Raji (cell line): ENCODE data around the gene PANK3.

Experiments
- POLR2A ChIP-seq: IDR thresholded peaks from 2 replicates; pipeline ENCODE4 v1.6.1; 2011; ENCODE audit warnings: low read depth, low read length, control low read depth; ENCODE audit not compliant: insufficient read depth

The PANK3 gene

GRCh38 chr5:168602517-168602916 lies 23.3 kb upstream of the PANK3 start:
- no peak for TF ChIP-seq POLR2A

DNA sequence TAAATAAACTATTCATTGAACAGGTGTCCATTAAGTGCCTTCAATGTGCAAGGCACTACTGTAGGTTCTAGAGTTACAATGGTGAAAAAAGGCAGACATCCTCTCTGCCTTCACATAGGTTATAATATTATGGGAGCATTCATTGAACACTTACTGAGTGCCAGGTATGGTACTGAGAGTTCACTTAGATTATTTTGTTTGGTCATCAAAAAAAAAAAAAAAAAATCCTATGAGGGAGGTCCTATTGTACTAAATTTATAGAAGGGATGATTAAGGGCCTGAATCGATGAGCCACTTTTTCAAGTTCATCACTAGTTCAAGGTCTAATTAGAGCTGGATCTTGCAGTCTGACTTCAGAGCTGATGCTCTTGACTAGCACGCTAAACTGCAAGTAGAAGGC lies 22.8 kb upstream of the PANK3 start:
- no peak for TF ChIP-seq POLR2A

DNA sequence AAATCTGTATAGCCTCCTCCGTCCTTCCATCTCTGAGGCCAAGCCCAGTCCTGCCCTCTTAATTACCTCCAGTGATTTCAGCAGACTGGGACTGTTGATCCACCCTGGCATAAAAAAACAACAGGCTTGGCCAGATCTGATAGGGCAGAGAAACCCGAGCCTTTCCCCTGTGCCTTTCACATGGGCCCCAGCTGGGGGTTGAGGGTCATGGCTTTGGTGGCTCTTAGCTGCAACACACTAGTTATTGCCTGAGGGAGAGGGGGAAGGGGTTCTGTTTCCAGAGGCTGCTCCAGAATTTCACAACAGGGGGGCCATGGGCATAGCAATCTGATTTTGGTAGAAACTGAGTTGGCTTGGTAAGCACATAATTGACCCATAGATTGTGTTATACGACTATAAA lies 21.2 kb upstream of the PANK3 start:
- no peak for TF ChIP-seq POLR2A

- TF ChIP-seq POLR2A = no peak
Observed at GRCh38 chr5:168599826-168600225, 20.7 kb upstream of the PANK3 start.

DNA sequence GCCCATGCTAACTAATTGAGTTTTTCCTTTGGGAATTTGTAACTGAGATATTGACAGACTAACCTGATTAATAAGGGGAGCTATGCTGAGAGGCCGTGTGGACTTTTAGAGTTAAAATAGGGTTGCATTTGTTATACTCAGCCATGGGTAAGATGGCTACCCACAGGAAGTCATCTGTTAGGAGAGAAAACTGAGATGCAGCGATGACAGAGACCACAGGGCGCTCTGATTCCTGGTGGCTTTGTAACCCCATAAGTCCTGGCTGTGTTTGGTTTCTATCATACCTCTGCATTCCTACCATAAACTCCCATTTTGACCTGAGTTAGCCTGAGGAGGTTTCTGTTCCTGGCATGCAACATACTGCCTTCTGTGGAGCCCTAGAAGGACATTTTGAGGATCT lies 19.5 kb upstream of the PANK3 start:
- no peak for TF ChIP-seq POLR2A

- no peak for TF ChIP-seq POLR2A
Observed at GRCh38 chr5:168596927-168597326, 17.8 kb upstream of the PANK3 start.

- no peak for TF ChIP-seq POLR2A
Observed at GRCh38 chr5:168592014-168592368, 12.8 kb upstream of the PANK3 start.

GRCh38 chr5:168591302-168592013 lies 12.3 kb upstream of the PANK3 start:
- TF ChIP-seq POLR2A = no peak

GRCh38 chr5:168590666-168591065 lies 11.5 kb upstream of the PANK3 start:
- TF ChIP-seq POLR2A = no peak

DNA sequence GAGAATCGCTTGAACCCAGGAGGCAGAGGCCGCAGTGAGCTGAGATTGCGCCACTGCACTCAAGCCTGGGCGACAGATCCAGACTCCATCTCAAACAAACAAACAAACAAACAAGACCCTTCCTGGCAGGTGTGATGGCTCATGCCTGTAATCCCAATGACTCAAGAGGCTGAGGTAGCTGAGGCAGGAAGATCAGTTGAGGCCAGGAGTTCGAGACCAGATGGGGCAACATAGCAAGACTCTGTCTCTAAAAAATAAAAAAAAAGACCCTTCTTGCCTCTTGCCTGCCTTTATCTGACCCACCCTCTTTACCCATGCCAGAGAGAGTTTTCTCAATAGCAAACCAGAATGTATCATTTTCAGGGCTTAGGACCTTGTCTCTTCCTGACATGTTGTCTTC lies 8.8 kb upstream of the PANK3 start:
- no peak for TF ChIP-seq POLR2A

- TF ChIP-seq POLR2A = no peak
Observed at GRCh38 chr5:168585119-168585856, 6.1 kb upstream of the PANK3 start.

GRCh38 chr5:168583742-168584482 lies 4.7 kb upstream of the PANK3 start:
- no peak for TF ChIP-seq POLR2A

DNA sequence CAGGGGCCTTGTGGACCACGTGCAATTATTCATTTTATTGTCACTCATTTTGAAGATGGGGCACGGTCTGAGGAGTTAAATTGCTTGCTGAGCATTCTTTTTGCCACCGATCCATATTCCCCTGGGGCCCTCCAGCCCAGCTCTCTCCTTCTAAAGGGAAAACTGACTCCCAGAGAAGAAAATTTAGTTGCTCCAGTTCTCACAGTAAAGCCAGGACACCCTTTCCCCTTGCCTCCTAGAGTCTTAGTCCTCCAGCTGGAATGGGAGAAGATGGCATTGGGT lies 1.0 kb upstream of the PANK3 start:
- TF ChIP-seq POLR2A = no peak

- TF ChIP-seq POLR2A = peak; percentile 97
Observed at GRCh38 chr5:168579488-168580226, 489 bp upstream of the PANK3 start.

DNA sequence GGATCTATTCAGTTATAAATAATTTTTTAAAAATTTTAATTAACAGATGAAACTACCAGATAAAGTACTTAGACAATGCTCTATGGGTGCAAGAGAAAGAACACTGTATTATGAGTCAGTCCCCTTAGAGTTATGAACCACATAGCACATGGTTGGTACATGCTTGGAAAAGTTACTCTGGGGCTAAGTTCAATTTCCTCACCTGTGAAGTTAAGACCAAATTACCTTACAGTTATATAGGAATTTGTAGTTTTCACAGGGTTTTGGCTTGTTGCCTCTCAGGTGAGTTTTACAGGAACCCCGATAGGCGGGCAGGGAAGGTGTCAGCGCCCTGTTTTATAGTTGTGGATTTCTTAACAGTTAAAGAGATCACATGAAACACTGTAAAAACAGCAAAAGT lies 1.2 kb downstream of the PANK3 start:
- TF ChIP-seq POLR2A = no peak

DNA sequence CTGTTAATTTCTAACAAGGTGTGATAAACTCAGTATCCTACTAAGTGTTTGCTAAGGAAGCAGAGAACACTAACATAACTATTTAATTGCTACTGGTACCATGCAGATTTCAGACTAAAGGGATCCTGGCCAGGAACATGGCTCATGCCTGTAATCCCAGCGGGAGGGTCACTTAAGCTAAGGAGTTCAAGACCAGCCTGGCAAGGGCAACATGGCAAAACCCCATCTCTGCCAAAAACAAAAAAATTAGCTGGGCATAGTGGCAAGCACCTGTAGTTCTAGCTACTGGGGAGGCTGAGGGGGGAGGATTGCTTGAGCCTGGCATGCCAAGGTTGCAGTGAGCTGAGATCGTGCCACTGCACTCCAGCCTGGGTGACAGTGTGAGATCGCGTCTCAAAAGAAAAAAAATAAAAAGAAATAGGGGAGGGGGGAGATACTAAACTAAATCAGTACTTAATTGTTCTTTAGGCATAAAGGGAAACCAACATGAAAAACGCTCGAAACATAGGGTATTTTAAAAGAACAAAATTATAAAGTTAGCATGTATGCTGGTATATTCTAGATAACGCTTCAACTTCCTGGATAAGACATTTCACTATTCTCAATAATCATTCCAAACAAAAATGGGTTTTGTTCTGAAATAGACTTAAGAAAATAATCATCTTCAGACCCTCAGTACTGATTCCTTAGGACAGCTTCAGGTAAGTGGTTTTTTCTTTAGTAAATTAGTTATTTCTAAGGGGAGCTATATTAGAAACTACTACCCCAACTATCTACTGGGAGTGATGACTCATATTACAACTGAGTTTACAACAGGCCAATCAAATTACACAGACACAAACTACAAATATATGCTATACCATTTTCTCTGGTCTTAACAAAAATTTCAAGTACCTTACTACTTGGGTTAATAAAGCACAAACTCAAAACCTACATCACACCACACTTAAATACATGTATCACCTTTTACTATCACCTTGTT lies 3.5 kb downstream of the PANK3 start:
- TF ChIP-seq POLR2A = no peak
